Measurements from ENCODE around the gene RAB35. TPM values are rescaled to one million over a fixed set of nuclear protein-coding genes. Genes with fewer than 3 reads are reported as not detected.
A peak's percentile ranks its signal among the peaks of the same experiment; 100 is the strongest.

The RAB35 gene
- total RNA-seq, result 10 to 100 TPM; 53.8 to 54.3 TPM

GRCh38 chr12:120116441-120116791, at the start of gene RAB35:
Gene RAB35, minus strand, starts transcription at chr12:120116753. Its CDS starts 103 bp downstream, at chr12:120116650.
- peak; percentile 40 for DNase-seq
- Mint-ChIP-seq H3K4me3 (peak within 1 kb of the TSS; percentile 98), H3K4me1 (peaks cover 62% of the 10 kb centered on the region), H3K27me3 (no peaks in the 10 kb centered on the region), H3K27ac (peak within 1 kb of the TSS; percentile 90), H3K36me3 (peaks cover 40% of the 10 kb centered on the region), H3K9me3 (no peaks in the 10 kb centered on the region)

GRCh38 chr12:120164293-120164692, 47.7 kb upstream of the RAB35 start:
- Mint-ChIP-seq H3K9me3 (no peaks in the 10 kb centered on the region), H3K36me3 (peaks cover 20% of the 10 kb centered on the region), H3K27me3 (no peaks in the 10 kb centered on the region), H3K27ac (no peak overlapping the region), H3K4me1 (no peaks in the 10 kb centered on the region), H3K4me3 (no peak overlapping the region)
- no peak for DNase-seq

- Mint-ChIP-seq H3K4me1 (no peaks in the 10 kb centered on the region), H3K36me3 (peaks cover 17% of the 10 kb centered on the region), H3K27me3 (no peaks in the 10 kb centered on the region), H3K9me3 (no peaks in the 10 kb centered on the region), H3K4me3 (no peak overlapping the region), H3K27ac (no peak overlapping the region)
- DNase-seq, result no peak
Observed at GRCh38 chr12:120162763-120163162, 46.2 kb upstream of the RAB35 start.

- H3K9me3 Mint-ChIP-seq, result no peaks in the 10 kb centered on the region
- DNase-seq, result no peak
- H3K27ac Mint-ChIP-seq, result peak overlapping the region; percentile 34
- no peaks in the 10 kb centered on the region for H3K4me1 Mint-ChIP-seq
- no peaks in the 10 kb centered on the region for H3K27me3 Mint-ChIP-seq
- H3K36me3 Mint-ChIP-seq, result peaks cover 16% of the 10 kb centered on the region
- no peak overlapping the region for H3K4me3 Mint-ChIP-seq
Observed at GRCh38 chr12:120161852-120162251, 45.3 kb upstream of the RAB35 start.

- Mint-ChIP-seq H3K4me1 (no peaks in the 10 kb centered on the region), H3K36me3 (peaks cover 24% of the 10 kb centered on the region), H3K27me3 (no peaks in the 10 kb centered on the region), H3K27ac (no peak overlapping the region), H3K4me3 (no peak overlapping the region), H3K9me3 (no peaks in the 10 kb centered on the region)
- no peak for DNase-seq
Observed at GRCh38 chr12:120159509-120160237, 43.1 kb upstream of the RAB35 start.

DNA sequence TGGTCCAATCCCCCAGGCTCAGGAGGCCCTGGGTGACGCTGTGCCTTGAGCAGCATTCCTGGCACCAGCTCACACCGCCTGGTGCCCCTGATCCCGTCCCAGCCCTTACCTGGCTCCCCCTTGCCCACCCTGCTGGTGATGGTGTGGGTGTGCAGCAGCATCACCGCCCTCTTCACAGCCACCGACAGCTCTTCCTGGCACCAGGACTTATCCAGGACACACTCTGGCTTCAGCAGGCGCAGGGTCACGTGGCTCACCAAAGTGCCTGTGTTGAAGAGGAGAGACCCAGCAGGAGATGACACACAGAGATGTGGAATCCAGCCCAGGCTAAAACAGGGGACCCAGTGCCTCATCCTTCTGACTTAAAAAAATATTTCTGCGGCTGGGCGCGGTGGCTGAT, 41.8 kb upstream of the RAB35 start:
- H3K4me1 Mint-ChIP-seq, result no peaks in the 10 kb centered on the region
- DNase-seq, result no peak
- H3K27ac Mint-ChIP-seq, result no peak overlapping the region
- H3K4me3 Mint-ChIP-seq, result no peak overlapping the region
- H3K9me3 Mint-ChIP-seq, result no peaks in the 10 kb centered on the region
- peaks cover 24% of the 10 kb centered on the region for H3K36me3 Mint-ChIP-seq
- H3K27me3 Mint-ChIP-seq, result no peaks in the 10 kb centered on the region

DNA sequence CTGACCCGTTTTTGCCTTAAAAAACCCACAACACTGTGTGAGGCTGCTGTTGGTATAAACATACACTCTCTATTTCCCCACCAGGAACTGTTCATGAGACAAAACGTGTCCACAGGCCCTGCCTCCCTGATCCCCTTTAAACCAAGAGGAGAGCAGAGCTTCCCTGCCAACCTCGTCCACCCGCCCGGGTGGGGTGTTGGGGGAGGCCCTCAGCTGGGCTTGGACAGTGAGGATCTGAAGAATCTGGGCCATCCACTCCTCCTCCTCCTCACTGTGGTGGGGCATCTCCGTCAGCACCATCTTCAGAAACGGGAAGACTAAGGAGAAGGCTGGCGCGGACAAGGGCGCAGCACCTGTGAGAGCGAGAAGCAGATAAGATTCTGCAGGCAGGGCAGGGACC, 41.1 kb upstream of the RAB35 start:
- Mint-ChIP-seq H3K9me3 (no peaks in the 10 kb centered on the region), H3K4me3 (no peak overlapping the region), H3K27ac (no peak overlapping the region), H3K36me3 (peaks cover 24% of the 10 kb centered on the region), H3K27me3 (no peaks in the 10 kb centered on the region), H3K4me1 (no peaks in the 10 kb centered on the region)
- no peak for DNase-seq

- no peak overlapping the region for H3K27ac Mint-ChIP-seq
- H3K36me3 Mint-ChIP-seq, result peaks cover 22% of the 10 kb centered on the region
- no peaks in the 10 kb centered on the region for H3K9me3 Mint-ChIP-seq
- no peaks in the 10 kb centered on the region for H3K4me1 Mint-ChIP-seq
- H3K27me3 Mint-ChIP-seq, result no peaks in the 10 kb centered on the region
- H3K4me3 Mint-ChIP-seq, result no peak overlapping the region
- DNase-seq, result no peak
Observed at GRCh38 chr12:120156315-120157259, 40.0 kb upstream of the RAB35 start.

DNA sequence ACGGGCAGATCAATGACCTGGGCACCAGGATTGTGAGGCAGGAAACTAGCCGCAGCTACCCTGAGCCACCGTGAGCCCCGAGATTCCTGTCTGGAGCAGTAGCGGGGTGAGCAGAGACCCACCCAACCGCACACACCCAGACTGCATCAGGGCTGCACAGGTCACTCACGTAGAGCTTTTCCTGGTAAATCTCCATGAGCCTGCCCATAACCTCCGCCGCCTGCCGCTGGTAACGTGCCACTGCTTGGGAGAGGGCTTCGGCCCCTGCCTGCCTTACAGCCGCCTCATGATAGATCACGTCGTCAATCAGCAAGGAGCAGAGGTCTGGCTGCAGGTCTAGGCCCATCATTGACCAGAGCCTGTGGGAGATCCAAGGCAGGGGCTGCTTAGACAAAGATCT, 38.5 kb upstream of the RAB35 start:
- H3K9me3 Mint-ChIP-seq, result no peaks in the 10 kb centered on the region
- DNase-seq, result no peak
- no peaks in the 10 kb centered on the region for H3K4me1 Mint-ChIP-seq
- H3K27ac Mint-ChIP-seq, result no peak overlapping the region
- peaks cover 21% of the 10 kb centered on the region for H3K36me3 Mint-ChIP-seq
- H3K4me3 Mint-ChIP-seq, result no peak overlapping the region
- H3K27me3 Mint-ChIP-seq, result no peaks in the 10 kb centered on the region

GRCh38 chr12:120150919-120151525, 34.5 kb upstream of the RAB35 start:
- no peak for DNase-seq
- Mint-ChIP-seq H3K36me3 (peaks cover 13% of the 10 kb centered on the region), H3K4me3 (no peak overlapping the region), H3K27ac (no peak overlapping the region), H3K27me3 (no peaks in the 10 kb centered on the region), H3K9me3 (no peaks in the 10 kb centered on the region), H3K4me1 (peaks cover 4% of the 10 kb centered on the region)

- no peak for DNase-seq
- H3K27me3 Mint-ChIP-seq, result no peaks in the 10 kb centered on the region
Observed at GRCh38 chr12:120148011-120148410, 31.5 kb upstream of the RAB35 start.

GRCh38 chr12:120145164-120145563, 28.6 kb upstream of the RAB35 start:
- H3K27me3 Mint-ChIP-seq, result no peaks in the 10 kb centered on the region
- H3K4me1 Mint-ChIP-seq, result peaks cover 4% of the 10 kb centered on the region
- H3K36me3 Mint-ChIP-seq, result peaks cover 32% of the 10 kb centered on the region
- H3K27ac Mint-ChIP-seq, result no peak overlapping the region
- H3K9me3 Mint-ChIP-seq, result no peaks in the 10 kb centered on the region
- DNase-seq, result no peak
- no peak overlapping the region for H3K4me3 Mint-ChIP-seq

More at GRCh38 chr12:120148011-120148410, 31.5 kb upstream of the RAB35 start:
- Mint-ChIP-seq H3K36me3 (peaks cover 18% of the 10 kb centered on the region), H3K9me3 (no peaks in the 10 kb centered on the region), H3K27ac (no peak overlapping the region), H3K4me3 (no peak overlapping the region), H3K4me1 (peaks cover 4% of the 10 kb centered on the region)

DNA sequence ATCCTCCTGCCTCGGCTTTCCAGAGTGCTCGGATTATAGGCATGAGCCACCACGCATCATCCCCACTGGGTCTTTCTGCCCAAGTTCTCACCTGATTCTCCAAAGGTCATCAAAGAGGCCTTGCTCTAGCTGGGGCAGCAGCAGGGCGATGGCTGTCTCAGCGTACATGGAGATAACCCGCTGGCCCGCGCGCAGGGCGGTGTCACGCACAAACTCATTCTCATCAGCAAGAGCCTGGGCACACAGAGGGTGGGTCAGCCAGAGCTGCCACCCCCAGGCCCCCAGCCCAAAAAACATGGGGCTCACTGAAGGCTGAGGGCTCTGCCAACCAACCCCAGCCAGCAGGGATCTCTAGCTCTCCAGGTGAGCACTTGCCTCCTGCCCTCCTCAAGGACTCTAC, 27.7 kb upstream of the RAB35 start:
- H3K4me3 Mint-ChIP-seq, result no peak overlapping the region
- no peak overlapping the region for H3K27ac Mint-ChIP-seq
- H3K9me3 Mint-ChIP-seq, result no peaks in the 10 kb centered on the region
- H3K36me3 Mint-ChIP-seq, result peaks cover 36% of the 10 kb centered on the region
- no peak for DNase-seq
- no peaks in the 10 kb centered on the region for H3K27me3 Mint-ChIP-seq
- H3K4me1 Mint-ChIP-seq, result peaks cover 4% of the 10 kb centered on the region

DNA sequence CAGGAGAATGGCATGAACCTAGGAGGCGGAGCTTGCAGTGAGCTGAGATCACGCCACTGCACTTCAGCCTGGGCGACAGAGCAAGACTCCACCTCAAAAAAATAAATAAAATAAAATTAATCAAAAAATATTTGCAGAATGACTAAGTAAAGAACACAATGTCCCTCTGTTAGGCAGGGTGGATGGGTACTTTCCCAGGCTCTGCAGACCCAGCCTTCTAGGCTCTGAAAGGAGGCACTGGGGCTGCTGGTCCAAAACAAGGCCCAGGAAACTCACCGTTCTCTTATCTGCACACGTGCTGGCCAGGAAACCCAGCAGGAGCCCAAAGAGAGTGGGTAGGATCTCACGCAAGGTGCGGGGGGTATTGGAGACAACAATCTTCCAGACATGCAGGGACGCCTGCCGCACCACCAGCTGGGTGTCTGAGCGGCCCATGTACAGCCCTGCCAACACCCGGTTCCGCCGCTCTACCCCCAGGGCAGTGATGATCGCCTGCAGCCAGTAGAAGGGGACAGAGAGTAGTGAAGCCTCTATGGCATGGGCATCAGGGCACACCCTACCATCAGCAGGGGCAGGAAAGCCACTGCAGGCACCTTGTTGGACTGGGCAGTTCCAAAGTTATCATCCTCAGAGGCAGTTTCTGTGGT, 25.8 kb upstream of the RAB35 start:
- no peak for DNase-seq
- Mint-ChIP-seq H3K36me3 (peaks cover 42% of the 10 kb centered on the region), H3K4me1 (no peaks in the 10 kb centered on the region), H3K9me3 (no peaks in the 10 kb centered on the region), H3K27ac (no peak overlapping the region), H3K4me3 (no peak overlapping the region), H3K27me3 (no peaks in the 10 kb centered on the region)

DNA sequence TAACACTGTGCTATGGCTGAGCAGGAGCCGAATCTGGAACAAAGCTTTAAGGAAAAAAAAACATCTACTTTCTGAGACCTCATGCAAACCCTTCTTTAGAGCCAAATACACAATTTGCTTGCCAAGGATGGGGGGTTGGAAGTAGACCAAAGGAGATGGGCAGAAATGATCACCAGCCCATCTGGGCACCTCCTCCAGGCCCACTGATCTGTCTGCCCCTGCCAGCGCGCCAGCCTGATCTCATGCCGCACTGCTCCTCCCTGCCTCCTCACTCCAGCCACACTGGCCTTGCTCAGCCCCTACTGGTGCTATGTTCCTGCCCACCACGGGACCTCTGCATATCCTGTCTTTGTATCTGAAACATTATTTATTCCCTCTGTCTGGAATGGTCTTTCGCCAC, 24.8 kb upstream of the RAB35 start:
- H3K4me1 Mint-ChIP-seq, result no peaks in the 10 kb centered on the region
- DNase-seq, result no peak
- H3K27me3 Mint-ChIP-seq, result no peaks in the 10 kb centered on the region
- no peak overlapping the region for H3K4me3 Mint-ChIP-seq
- no peaks in the 10 kb centered on the region for H3K9me3 Mint-ChIP-seq
- peaks cover 37% of the 10 kb centered on the region for H3K36me3 Mint-ChIP-seq
- H3K27ac Mint-ChIP-seq, result no peak overlapping the region
